Prostate gland (tissue), 2 donors: ENCODE measurements around the gene SND1. TPM values are rescaled to one million over a fixed set of nuclear protein-coding genes. Genes with fewer than 3 reads are reported as not detected.

Source experiments
- DNase-seq: peaks from one replicate; pipeline ENCODE4 v3.0.0-alpha.2; 2019; ENCODE audit warnings: low spot score
- H3K27ac ChIP-seq, 2 donors: fragments of 200-600 bp; sonication (generic); 2 replicates each; pipeline ENCODE4 v1.5.1; 2017 to 2019
- H3K27me3 ChIP-seq: fragments of 200-600 bp; sonication (generic); replicated peaks from 2 replicates; pipeline ENCODE4 v1.5.1; 2019; ENCODE audit not compliant: insufficient read depth
- H3K36me3 ChIP-seq, 2 donors: fragments of 200-600 bp; sonication (generic); 1 replicate in 1 of 2; 2 replicates in 1 of 2; pipeline versions ENCODE4 v1.5.1 to v1.8.1; 2017 to 2019
- H3K4me1 ChIP-seq: fragments of 200-600 bp; sonication (generic); replicated peaks from 2 replicates; pipeline ENCODE4 v1.5.1; 2019
- H3K4me3 ChIP-seq, 2 donors: fragments of 200-600 bp; sonication (generic); 2 replicates each; pipeline ENCODE4 v1.5.1; 2017 to 2019
- H3K9me3 ChIP-seq: fragments of 200-600 bp; sonication (generic); 2 replicates; pipeline ENCODE4 v1.5.1; 2017
- CTCF ChIP-seq, 4 experiments: fragments of 200-600 bp in 2 of 4; fragments of 450-650 bp in 2 of 4; sonication (generic) in 2 of 4; IDR thresholded peaks; 1 replicate in 3 of 4; 2 replicates in 1 of 4; pipeline ENCODE4 v1.5.1; 2016 to 2019; ENCODE audit warnings: antibody characterized with exemption in 4 of 4, mild to moderate bottlenecking in 2 of 4, moderate library complexity in 2 of 4
- POLR2A ChIP-seq: fragments of 450-650 bp; IDR thresholded peaks from one replicate; pipeline ENCODE4 v1.6.1; 2016; ENCODE audit warnings: antibody characterized with exemption, mild to moderate bottlenecking
- POLR2AphosphoS5 ChIP-seq: sonication (generic); formaldehyde crosslinking; IDR thresholded peaks from one replicate; pipeline ENCODE4 v1.6.1; 2017; ENCODE audit warnings: antibody characterized with exemption
- WGBS: methylation state at CpG from one replicate; pipeline ENCODE4 v1.1.5; 2018; 5-methylcytosine and 5-hydroxymethylcytosine counted together
- intact Hi-C: fragments of 100-400 bp; cut with DNase I; formaldehyde crosslinking; loops from one replicate; pipeline ENCODE4 v1.14.2; 2022
- total RNA-seq, 2 donors: library from RNA; depleted of rRNA; stranded (reverse); fragments of >200 nt; gene quantifications; one replicate each; pipeline ENCODE4 v1.1.0, GENCODE V29; 2016

Gene SND1
- total RNA-seq, 2 donors from 2014 or later = 175 to 190 TPM

DNA sequence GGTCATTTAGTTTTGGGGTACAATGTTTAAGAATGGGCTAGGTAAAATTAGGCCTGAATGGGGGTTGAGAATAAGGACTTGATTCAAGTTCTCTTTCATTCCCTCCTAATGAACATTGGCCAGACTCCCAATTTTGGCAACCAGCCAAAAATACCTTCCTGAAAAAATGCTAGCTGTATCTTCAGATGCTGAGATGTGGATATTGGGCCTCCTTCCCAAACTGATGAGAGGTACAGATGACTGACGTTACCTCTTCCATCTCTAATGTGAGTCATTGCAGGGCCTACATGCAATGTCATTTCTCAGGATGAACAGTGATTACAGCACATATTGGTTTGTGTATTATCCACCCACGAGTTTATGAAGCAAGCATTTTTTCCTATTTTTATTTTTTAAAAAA lies 151.6 kb downstream of the SND1 start:
- no peaks in the 10 kb centered on the region for H3K9me3 ChIP-seq
- intact Hi-C loops = no loop called here
- no peaks in the 10 kb centered on the region for H3K27me3 ChIP-seq
- H3K36me3 ChIP-seq = no peaks in the 10 kb centered on the region
- DNase-seq = no peak
- no peaks in the 10 kb centered on the region for H3K4me1 ChIP-seq
- TF ChIP-seq POLR2AphosphoS5 = no peak
- no peak for TF ChIP-seq CTCF (IDR thresholded peaks at IDR 0.05)
- no peak for TF ChIP-seq POLR2A
- H3K27ac ChIP-seq = no peak overlapping the region
- no peak overlapping the region for H3K4me3 ChIP-seq
- 87% methylated on average over 2 of the region's 2 CpGs for WGBS

DNA sequence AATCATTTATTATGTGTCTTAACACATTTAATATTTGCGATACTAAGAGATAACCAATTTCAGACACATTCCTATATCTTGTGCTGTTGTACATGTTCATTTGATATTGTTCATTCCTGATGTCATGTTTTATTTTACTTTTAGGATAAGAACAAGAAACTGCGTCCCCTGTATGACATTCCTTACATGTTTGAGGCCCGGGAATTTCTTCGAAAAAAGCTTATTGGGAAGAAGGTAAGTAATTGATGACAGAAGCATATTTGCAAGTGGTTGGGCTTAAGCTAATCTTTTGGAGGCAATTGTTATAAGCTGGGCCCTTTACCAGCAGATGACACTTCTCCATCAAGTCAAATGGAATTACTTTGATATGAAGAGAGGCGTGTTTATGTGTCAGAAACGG lies 155.3 kb downstream of the SND1 start:
- no peak for DNase-seq
- no peaks in the 10 kb centered on the region for H3K9me3 ChIP-seq
- TF ChIP-seq POLR2A (no peak), CTCF (IDR thresholded peaks at IDR 0.05) (no peak), POLR2AphosphoS5 (no peak)
- intact Hi-C loops = no loop called here
- no peak overlapping the region for H3K27ac ChIP-seq
- H3K27me3 ChIP-seq = no peaks in the 10 kb centered on the region
- no peak overlapping the region for H3K4me3 ChIP-seq
- no peaks in the 10 kb centered on the region for H3K36me3 ChIP-seq
- H3K4me1 ChIP-seq = no peaks in the 10 kb centered on the region
- WGBS = 86% methylated on average over 6 of the region's 6 CpGs

- Histone ChIP-seq H3K4me1 (no peaks in the 10 kb centered on the region), H3K9me3 (no peaks in the 10 kb centered on the region), H3K4me3 (no peak overlapping the region), H3K27me3 (no peaks in the 10 kb centered on the region), H3K36me3 (no peaks in the 10 kb centered on the region), H3K27ac (no peak overlapping the region)
- intact Hi-C loops = no loop called here
- 91% methylated on average over 2 of the region's 2 CpGs for WGBS
- DNase-seq = no peak
- TF ChIP-seq POLR2A (no peak), CTCF (IDR thresholded peaks at IDR 0.05) (no peak), POLR2AphosphoS5 (no peak)
These were observed 155.8 kb downstream of the SND1 start for GRCh38 chr7:127807829-127808228.

GRCh38 chr7:127809261-127809702 lies 157.3 kb downstream of the SND1 start:
- Histone ChIP-seq H3K4me3 (no peak overlapping the region), H3K4me1 (no peaks in the 10 kb centered on the region), H3K27me3 (no peaks in the 10 kb centered on the region), H3K36me3 (no peaks in the 10 kb centered on the region), H3K27ac (no peak overlapping the region), H3K9me3 (no peaks in the 10 kb centered on the region)
- no peak for TF ChIP-seq CTCF (IDR thresholded peaks at IDR 0.05)
- TF ChIP-seq POLR2AphosphoS5 = no peak
- no peak for TF ChIP-seq POLR2A
- 68% methylated on average over 3 of the region's 3 CpGs for WGBS
- intact Hi-C loops = no loop called here
- no peak for DNase-seq

GRCh38 chr7:127810113-127810512 lies 158.1 kb downstream of the SND1 start:
- no peak for DNase-seq
- 96% methylated on average over 2 of the region's 2 CpGs for WGBS
- H3K27me3 ChIP-seq = no peaks in the 10 kb centered on the region
- no peaks in the 10 kb centered on the region for H3K36me3 ChIP-seq
- H3K4me3 ChIP-seq = no peak overlapping the region
- intact Hi-C loops = no loop called here
- H3K9me3 ChIP-seq = no peaks in the 10 kb centered on the region
- H3K4me1 ChIP-seq = no peaks in the 10 kb centered on the region
- no peak overlapping the region for H3K27ac ChIP-seq
- TF ChIP-seq CTCF (IDR thresholded peaks at IDR 0.05) = no peak
- TF ChIP-seq POLR2AphosphoS5 = no peak
- no peak for TF ChIP-seq POLR2A
